ENCODE data around the gene ALG2. TPM values are rescaled to one million over a fixed set of nuclear protein-coding genes. Genes with fewer than 3 reads are reported as not detected.
"Not testable (repeated sequence)": the region's sequence is repeated elsewhere in the genome, so short reads cannot be mapped to it uniquely, and the experiment has no call there.

ALG2 gene
- polyA plus RNA-seq, 3 donors, result 7.1 to 35.1 (median 24.2) TPM

DNA sequence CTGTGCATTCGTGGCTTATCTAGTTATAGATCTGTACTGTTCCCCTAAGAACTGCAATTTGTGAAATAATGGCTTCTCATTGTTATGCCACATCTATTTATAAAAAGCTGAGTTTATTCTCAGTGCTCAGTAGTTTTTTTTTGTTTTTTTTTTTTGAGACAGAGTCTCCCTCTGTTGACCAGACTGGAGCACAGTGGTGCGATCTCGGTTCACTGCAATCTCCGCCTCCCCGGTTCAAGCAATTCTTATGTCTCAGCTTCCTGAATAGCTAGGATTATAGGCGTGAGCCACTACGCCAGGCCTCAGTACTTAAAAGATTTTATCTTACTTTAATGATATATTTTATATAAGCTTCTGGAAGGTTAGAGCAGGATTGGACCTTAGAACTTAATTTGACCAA is 19.4 kb upstream of the ALG2 start:
- 83 to 86% (median 84%) methylated on average over 7 of the region's 7 CpGs for WGBS, 3 donors
- no peak overlapping the region for H3K27ac ChIP-seq (ENCODE audit: low read depth, low read length)

DNA sequence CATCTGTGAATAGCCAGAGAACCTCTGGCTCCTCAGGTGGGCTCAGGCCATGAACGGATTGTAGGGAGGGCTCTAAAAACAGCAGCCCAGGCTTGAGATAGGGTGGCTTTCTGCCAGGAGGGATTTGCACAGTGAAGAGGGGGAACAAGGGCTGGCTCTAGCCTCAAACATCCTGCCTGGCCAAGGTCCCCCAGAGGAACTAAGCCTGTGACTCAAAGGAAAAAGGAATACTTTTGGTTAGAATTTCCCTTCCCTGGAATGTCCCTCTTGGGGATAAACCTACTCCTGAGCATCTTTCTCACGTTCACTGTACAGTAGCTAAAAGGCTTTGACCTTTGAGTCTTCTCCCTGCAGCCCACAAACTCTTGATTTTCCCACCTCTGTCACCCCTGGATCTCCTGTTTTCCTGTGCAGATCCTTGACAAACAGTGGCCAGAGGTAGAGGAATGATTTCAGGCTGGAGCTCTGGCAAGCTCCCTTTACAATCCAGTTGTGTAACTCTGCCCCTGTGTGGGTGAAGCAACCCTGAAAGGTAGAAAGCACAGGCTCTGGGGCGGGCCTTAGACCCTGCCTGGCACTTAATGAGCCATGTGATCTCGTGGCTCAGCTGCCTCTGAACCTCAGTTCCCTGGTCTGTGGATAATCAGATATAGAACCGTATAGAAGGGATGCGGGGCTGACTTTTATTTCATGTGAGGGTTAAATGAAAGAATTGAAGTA is 17.8 kb upstream of the ALG2 start:
- H3K27ac ChIP-seq (ENCODE audit: low read depth, low read length), result no peak overlapping the region
- 57 to 64% (median 59%) methylated on average over 6 of the region's 6 CpGs for WGBS, 3 donors

DNA sequence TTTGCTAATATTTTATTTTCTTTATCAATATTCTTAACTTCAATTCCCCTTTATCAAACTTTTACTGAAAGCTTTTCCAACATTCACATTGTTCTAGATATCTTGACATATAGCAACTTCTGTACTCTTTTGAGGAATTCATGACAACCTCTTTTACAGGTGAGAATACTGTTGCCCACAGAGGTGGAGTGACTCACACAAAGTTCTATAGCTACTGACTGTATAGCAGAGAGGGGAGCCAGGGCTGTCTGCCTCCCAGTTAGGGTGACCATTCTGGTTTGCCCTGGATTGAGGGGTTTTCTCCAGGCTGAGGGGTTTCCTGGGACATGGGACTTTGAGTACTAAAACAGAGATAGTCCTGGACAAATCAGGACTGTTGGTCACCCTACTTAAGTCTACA is 16.6 kb upstream of the ALG2 start:
- no peak overlapping the region for H3K27ac ChIP-seq (ENCODE audit: low read depth, low read length)

DNA sequence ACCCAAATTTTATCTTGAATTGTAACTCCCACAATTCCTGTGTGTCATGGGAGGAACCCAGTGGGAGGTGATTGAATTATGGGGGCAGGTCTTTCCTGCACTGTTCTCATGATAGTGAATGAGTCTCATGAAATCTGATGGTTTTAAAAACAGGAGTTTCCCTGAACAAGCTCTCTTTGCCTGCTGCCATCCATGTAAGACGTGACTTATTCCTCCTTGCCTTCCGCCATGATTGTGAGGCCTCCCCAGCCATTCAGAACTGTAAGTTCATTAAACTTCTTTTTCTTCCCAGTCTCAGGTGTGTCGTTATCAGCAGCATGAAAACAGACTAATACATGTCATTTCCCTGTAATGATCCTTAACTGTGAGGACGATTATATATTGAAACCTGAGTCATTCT is 16.1 kb upstream of the ALG2 start:
- 86 to 97% (median 96%) methylated on average over 4 of the region's 4 CpGs for WGBS, 3 donors
- not testable (repeated sequence) for H3K27ac ChIP-seq (ENCODE audit: low read depth, low read length)

DNA sequence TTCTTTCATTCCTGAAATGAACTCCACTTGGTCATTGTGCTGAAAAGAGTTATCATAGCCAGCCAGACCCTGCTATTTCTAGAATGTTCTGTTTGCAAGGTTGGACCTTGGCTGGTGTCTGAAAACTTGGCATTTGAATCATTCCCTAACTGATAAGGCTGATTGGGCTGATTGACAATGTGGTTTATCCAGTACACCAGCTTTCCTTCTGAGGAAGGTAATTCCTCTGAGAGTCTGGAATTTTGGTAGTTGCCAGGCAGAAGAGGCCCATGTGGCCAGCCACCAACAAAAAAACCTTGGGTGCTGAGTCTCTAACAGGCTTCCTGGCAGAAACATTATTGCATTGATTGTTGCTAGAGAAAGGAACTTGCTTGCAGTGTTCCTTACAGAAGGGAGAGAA is 15.6 kb upstream of the ALG2 start:
- no peak overlapping the region for H3K27ac ChIP-seq (ENCODE audit: low read depth, low read length)

DNA sequence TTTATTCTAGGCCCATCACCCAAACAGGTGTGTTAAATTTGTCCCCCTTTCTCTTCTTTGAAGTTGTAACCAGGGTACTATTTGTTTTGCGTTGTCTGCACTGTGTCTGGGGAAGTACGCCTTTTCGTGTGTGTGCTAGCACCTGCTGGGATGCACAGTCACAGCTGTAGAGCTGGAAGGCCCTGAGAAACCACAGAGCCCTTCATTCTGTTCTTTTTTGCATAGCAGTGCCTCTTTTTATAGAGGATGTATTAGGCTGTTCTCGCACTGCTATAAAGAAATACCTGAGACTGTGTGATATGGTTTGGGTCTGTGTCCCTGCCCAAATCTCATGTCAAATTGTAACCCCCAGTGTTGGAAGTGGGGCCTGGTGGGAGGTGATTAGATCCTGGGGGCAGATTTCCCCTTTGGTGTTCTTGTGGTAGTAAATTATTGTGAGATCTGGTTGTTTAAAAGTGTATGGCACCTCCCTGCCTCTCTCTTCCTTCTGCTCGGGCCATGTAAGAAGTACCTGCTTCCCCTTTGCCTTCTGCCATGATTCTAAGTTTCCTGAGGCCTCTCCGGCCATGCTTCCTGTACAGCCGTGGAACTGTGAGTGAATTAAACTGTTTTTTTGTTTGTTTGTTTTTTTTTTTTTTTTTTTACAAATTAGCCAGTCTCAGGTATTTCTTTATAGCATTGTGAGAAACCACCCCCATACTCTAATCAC is 14.3 kb upstream of the ALG2 start:
- no peak overlapping the region for H3K27ac ChIP-seq (ENCODE audit: low read depth, low read length)
- WGBS, 3 donors, result 53 to 58% (median 56%) methylated on average over 7 of the region's 7 CpGs

DNA sequence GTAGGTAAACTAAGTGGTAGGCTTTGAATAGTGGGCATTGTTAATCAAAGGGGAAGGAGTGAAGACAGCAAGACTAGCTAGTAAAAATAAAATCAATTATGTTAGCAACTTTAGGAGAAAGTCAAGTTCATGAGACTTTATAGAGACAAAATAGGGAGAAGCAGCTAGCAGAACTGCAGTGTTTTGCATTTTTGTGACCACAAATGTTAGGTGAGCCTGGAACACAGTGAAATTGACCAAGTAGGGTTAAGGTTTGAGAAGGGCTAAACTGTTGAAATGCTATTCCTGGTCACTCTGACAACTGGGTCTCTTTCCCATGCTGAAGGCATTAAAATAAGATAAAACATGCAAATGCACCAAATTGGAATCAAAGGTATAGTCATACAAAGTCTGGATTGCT is 13.3 kb upstream of the ALG2 start:
- H3K27ac ChIP-seq (ENCODE audit: low read depth, low read length), result no peak overlapping the region

DNA sequence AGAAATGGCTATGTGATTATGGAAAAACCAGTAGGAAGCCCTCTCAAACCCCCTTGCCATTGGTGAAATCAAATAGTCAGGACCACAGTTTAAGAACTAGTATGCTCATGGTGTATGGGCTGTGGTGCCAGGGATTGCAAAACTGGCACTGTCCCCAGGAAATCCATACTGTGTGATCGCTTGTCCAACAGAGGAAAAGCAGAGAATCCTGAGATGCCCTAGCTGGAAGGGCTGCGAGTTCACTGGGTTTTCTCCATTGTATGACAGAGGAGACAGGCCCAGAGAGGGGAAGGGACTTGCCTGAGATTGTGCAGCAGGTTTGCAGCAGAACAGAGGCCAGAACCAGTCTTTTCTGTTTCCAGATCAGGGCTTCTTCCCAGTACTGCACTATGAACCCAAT is 12.9 kb upstream of the ALG2 start:
- 82 to 84% (median 84%) methylated on average over 2 of the region's 2 CpGs for WGBS, 3 donors

DNA sequence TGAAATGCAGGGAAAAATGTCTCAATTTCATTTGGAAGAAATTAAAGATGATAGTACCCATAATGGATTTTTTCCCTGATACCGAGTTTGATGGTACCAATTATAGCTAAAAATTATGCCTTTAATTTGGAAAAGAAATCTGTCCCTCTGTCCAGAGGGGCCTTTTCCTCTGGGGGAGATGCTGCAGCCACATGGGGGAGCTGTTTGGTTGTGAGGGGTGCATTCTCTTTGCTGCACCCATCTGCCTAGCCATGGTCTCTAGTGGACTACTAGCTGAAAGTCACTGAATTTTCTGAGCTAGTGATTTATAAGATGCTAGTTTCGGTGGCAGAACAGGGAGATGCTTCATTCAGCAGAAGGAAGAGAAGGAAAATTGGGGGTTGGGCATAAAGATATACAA is 10.0 kb upstream of the ALG2 start:
- WGBS, 3 donors, result 90 to 94% (median 91%) methylated on average over 2 of the region's 2 CpGs

More for the DNA sequence above, 12.9 kb upstream of the ALG2 start:
- no peak overlapping the region for H3K27ac ChIP-seq (ENCODE audit: low read depth, low read length)

DNA sequence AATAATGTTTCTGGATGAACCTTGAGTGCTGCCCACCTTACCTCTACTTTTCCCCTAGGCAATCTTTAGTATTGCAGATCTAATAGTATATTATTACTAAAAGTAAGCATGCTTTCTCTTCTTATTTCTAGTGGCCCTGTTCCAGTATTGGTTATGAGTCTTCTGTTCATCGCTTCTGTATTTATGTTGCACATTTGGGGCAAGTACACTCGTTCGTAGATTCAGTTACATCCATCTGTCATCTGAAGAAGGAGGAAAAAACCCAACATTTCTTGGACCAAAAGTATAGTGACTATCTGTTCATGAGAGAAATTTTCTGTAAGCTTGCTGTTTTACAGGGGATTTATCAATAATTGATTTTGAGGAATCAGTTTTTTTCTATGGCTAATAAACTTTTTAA is 8.5 kb upstream of the ALG2 start:
- no peak overlapping the region for H3K27ac ChIP-seq (ENCODE audit: low read depth, low read length)
- WGBS, 3 donors, result 89 to 95% (median 93%) methylated on average over 3 of the region's 3 CpGs

More for the DNA sequence above, 10.0 kb upstream of the ALG2 start:
- no peak overlapping the region for H3K27ac ChIP-seq (ENCODE audit: low read depth, low read length)

DNA sequence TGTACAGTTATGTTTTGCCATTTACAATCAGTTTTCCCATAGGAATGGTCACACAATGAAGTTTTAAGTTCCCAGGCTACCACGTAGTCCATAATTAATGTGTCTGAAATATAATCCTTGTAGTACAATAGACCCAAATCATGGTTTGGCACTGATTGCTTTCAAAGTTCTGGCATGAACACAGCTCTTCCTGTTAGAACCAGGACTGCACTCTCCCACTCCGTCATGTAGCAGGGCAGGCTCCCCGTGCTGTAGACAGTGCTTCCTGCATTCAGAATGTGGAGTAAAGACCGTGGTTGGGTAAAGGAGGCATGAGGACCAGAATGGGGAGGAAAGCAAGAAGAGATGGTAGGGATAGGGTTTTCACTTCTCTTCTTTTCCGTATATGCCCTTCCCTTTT is 4.3 kb upstream of the ALG2 start:
- no peak overlapping the region for H3K27ac ChIP-seq (ENCODE audit: low read depth, low read length)
- 48 to 74% (median 74%) methylated on average over 5 of the region's 5 CpGs for WGBS, 3 donors

DNA sequence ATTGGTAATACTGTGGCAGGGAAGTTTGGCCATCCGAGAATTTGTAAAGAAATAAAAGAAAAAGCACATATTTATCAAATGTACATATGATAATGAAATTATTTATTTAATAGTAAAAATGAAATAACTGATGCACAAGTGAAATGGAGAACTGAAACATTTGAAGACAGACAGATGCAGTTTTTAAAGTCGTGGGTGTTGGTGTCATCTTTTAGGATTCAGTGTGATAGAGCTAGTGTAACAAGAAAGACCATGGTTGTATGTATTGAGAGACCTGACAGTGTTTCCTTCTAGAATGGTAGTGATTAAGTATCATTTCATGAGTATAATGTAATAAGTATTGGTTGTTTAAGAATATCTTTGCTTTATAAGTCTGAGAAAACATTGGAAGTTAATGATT is 2.7 kb upstream of the ALG2 start:
- no peak overlapping the region for H3K27ac ChIP-seq (ENCODE audit: low read depth, low read length)
- 52 to 88% (median 85%) methylated on average over 2 of the region's 2 CpGs for WGBS, 3 donors

DNA sequence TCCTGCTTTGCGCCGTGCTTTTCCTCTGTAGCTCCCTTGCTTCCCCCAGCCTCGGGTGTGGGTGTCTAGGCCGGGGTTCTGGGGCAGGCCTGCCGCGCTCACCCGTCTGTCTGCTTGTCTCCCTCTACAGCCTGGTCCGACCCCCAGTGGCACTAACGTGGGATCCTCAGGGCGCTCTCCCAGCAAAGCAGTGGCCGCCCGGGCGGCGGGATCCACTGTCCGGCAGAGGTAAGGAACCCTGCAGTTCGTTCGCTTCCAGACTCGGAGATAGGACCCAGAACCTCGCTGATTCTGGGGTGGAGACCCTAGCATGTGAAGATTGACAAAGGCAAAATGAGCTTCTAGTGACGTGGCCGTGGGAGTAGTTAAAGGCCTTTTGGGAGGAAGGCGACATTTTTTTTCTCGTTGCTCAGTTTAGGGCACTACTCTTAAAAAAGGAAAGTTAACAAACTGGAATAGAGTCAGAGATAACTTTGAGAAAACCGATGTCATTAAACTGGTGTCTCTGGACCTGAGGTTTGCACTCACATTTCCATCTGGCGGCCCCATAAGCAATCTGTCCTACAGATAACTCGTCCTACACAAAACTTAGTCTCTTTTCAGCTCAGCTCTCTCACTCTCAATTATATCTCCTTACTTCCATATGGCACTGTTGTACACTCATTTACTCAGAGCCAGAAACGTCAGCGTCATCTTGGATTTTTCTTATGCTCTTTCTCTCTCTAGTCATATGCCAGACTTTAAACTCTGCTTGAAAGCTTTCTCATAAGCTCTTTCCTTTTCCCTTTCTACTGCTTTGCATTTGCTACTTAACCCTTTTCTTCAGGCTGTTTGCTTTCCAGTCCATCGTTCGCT is 901 bp upstream of the ALG2 start:
- H3K27ac ChIP-seq (ENCODE audit: low read depth, low read length), result peak overlapping the region; percentile 14
- WGBS, 3 donors, result 4 to 9% (median 8%) methylated on average over 30 of the region's 30 CpGs

DNA sequence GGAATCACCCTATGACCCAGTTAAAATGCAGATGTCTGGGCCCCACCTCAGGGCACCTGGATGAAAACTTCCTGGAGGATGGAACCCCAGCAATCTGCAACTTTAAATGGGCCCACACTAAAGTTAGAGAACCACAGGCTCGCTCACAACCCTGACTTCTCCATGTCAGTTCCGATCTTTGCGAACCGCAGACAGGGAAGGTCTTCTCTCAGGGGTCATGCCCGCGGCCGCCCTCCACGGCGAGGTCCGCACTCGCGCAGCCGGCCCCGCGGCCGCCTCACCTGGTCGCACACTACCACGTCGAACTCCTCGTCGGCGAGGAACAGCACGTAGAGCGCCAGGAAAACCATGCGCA is 499 bp downstream of the ALG2 start:
- WGBS, 3 donors, result 1% methylated on average over 25 of the region's 25 CpGs
- H3K27ac ChIP-seq (ENCODE audit: low read depth, low read length), result no peak overlapping the region

DNA sequence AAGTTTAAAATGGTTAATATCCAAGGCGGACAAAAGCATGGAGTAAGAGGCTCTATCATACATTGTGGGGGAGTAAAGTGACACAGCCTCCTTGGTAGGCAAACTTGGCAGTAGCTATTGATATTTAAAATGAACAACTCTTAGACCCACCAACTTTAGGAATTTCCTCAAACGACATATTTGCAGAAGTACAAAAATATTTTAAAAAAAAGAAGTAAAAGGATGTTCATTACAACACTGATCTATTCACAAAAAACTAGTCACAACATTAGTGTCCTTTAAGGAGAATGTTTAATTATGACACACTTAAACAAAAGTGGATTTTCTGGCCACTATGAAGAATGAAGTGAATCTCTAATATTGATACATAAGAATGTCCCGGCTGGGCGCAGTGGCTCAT is 1.7 kb downstream of the ALG2 start:
- 54 to 79% (median 78%) methylated on average over 4 of the region's 4 CpGs for WGBS, 3 donors
- no peak overlapping the region for H3K27ac ChIP-seq (ENCODE audit: low read depth, low read length)

DNA sequence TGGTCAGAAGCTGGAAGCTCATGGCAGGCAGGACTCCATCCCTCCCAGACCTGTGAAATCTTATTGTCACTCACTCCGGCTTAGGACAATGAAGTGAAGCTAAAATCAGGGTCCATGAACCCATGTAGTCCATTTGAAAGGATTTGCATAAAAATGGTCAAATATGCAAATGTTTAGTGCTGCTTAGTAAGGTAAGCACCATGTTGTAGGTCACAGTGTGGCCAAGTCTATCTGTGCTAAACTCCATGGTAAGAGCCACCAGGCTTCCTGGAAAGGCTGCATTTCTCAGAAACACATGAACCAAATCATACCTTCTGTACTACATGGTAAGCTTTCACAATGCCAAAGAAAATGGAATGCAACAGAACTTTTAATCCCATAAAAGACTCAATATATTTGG is 5.7 kb downstream of the ALG2 start:
- no peak overlapping the region for H3K27ac ChIP-seq (ENCODE audit: low read depth, low read length)
- 91 to 100% (median 92%) methylated on average over 1 of the region's 1 CpG for WGBS, 3 donors

DNA sequence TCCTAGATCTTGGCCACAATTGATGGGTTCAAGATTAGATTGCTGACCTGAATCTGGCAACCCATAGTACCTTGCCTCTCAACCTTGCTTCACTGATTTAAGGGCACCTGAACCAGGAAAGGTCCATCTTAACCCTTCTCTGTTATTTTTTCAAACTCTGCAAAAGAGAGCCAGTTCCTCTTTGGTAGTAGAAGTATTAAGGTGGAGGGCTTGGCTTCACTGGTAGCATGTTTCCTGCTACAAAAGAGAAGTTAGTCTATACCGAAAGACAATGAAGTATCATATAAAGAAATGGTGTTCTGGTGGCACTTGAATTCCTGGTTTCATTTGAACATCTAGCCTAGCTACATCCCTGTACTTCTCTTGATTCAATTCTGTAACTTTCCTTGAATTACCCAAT is 8.5 kb downstream of the ALG2 start:
- 56 to 97% (median 82%) methylated on average over 1 of the region's 1 CpG for WGBS, 3 donors
- H3K27ac ChIP-seq (ENCODE audit: low read depth, low read length), result no peak overlapping the region

DNA sequence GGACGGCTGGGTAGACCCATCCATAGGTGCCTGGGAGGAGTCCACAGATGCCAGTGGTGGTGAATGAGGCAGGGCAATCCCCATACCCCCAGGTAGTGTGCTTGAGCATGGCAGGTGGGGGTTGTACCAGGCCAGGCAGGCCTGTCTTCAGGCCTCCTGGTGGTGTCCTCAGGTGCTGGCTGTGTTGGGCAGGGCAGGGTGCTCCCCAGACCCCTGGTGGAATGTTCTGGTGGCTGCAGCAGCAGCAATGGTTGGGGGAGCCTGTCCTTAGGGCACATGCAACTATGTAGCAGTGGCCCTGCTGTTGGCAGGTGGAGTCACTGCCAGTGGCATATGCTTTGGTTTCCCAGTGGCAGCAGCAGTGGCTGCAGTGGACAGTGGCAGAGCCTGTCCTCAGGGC is 10.0 kb downstream of the ALG2 start:
- WGBS, 3 donors, result 90 to 100% (median 92%) methylated on average over 1 of the region's 1 CpG
- no peak overlapping the region for H3K27ac ChIP-seq (ENCODE audit: low read depth, low read length)

DNA sequence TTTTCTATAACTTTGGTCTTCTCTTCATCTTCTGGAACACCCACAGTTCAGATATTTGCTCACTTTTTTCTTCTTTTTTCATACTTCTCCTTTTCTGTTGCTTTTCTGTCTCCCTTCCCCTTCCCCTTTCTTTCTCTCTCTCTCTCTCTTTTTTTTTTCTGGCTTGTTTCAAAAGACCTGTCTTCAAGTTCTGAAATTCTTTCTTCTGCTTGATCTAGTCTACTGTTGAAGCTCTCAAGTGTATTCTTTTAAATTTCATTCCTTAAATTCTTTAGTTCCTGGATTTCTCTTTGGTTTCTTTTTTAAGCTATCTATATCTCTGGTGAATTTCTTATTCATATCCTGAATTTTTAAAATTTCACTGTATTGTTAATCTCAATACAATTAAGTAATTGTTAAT is 11.2 kb downstream of the ALG2 start:
- H3K27ac ChIP-seq (ENCODE audit: low read depth, low read length), result no peak overlapping the region

DNA sequence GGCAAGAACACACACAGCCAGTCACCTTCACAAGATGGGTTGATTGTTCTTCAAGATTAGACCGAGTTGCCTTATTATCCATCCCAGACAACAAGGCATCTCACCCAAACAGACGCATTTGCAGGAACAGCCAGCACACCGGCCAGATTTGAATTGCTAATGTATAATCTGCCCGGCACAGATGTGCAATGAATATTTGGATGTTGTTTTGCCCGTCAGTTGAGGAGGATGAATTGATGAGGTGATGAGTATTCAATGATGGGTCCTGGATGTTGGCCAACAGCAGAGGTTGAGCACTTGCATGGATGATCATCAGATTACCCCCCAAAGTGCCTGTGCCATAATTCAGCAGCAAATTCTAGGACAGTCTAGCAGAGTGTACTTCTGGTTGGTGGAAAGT is 20.1 kb downstream of the ALG2 start:
- no peak overlapping the region for H3K27ac ChIP-seq (ENCODE audit: low read depth, low read length)
- 83 to 84% (median 83%) methylated on average over 5 of the region's 5 CpGs for WGBS, 3 donors
